OCI-LY3 (cell line): ENCODE measurements around the gene GBX2.

Experiments used
- H2AFZ ChIP-seq: fragments of 200-600, 300-600 bp; shearing (Covaris generic); 2 replicates; pipeline ENCODE4 v1.6.0; 2014; ENCODE audit warnings: antibody characterized with exemption, low read depth, low read length
- H3K27ac ChIP-seq: fragments of 200-600, 300-600 bp; sonication (generic); 2 replicates; pipeline ENCODE4 v1.5.1; 2014; ENCODE audit warnings: mild to moderate bottlenecking, low read length, moderate library complexity, mixed read lengths
- H3K27me3 ChIP-seq: fragments of 200-600, 300-600 bp; sonication (generic); 2 replicates; pipeline ENCODE4 v1.6.1; 2014; ENCODE audit warnings: low read depth, low read length, mixed read lengths
- H3K36me3 ChIP-seq: fragments of 200-600, 300-600 bp; sonication (generic); replicated peaks from 2 replicates; pipeline ENCODE3; 2014; ENCODE audit warnings: low read depth, low read length, mixed read lengths
- H3K4me1 ChIP-seq: fragments of 300-600, 200-600 bp; sonication (generic); 2 replicates; pipeline ENCODE4 v1.6.1; 2014; ENCODE audit warnings: low read length, mixed read lengths
- H3K4me2 ChIP-seq: fragments of 200-600, 300-600 bp; sonication (generic); 2 replicates; pipeline ENCODE4 v1.6.1; 2014; ENCODE audit warnings: low read length, mixed read lengths
- H3K4me3 ChIP-seq: fragments of 300-600, 200-600 bp; sonication (generic); 2 replicates; pipeline ENCODE4 v1.5.1; 2014; ENCODE audit warnings: antibody characterized with exemption, mild to moderate bottlenecking, low read length, moderate library complexity
- H3K79me2 ChIP-seq: fragments of 300-600, 200-600 bp; shearing (Covaris generic); 2 replicates; pipeline ENCODE4 v1.6.1; 2014; ENCODE audit warnings: mild to moderate bottlenecking, low read length, mixed read lengths
- H3K9ac ChIP-seq: fragments of 300-600, 200-600 bp; shearing (Covaris generic); 2 replicates; pipeline ENCODE4 v1.6.0; 2014; ENCODE audit warnings: mild to moderate bottlenecking, low read length, moderate library complexity
- H3K9me3 ChIP-seq: fragments of 200-600, 300-600 bp; shearing (Covaris generic); 2 replicates; pipeline ENCODE4 v1.6.1; 2014; ENCODE audit warnings: low read length, mixed read lengths; ENCODE audit not compliant: insufficient read depth
- H4K20me1 ChIP-seq: fragments of 200-600, 300-600 bp; sonication (generic); 2 replicates; pipeline ENCODE4 v1.6.1; 2016; ENCODE audit warnings: low read length, mixed read lengths; ENCODE audit not compliant: insufficient read depth
- EZH2phosphoT487 ChIP-seq: fragments of 200-600 bp; shearing (Covaris generic); IDR thresholded peaks from 2 replicates; pipeline ENCODE4 v1.6.1; 2018; ENCODE audit warnings: antibody characterized with exemption, mixed run types, low read depth
- TF ChIP-seq, protein P1 (sequence below): fragments of 200-600, 300-600 bp; sonication (generic); IDR thresholded peaks from 2 replicates; pipeline ENCODE4 v1.5.1; 2014; ENCODE audit warnings: antibody characterized with exemption, low read length, low read depth

The GBX2 gene

DNA sequence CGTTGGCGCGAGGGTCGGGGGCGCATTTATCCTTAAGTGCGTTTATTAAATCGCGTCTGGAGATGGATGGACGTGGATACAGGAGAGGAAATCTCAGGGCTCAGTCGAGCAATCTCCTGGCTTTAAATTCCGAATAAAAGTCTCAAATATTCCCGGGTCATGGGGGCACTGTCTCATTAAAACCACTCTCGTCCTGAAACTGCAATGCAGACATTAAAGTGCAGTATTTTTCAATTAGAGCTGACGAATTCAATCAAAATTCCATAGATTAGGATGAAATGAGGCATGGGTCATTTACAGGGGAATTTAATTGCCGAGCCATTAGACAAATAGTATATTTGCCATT is 10.7 kb upstream of the GBX2 start:
- no peak overlapping the region for H3K9ac ChIP-seq
- H2AFZ ChIP-seq, result no peak overlapping the region
- H3K36me3 ChIP-seq, result no peaks in the 10 kb centered on the region
- no peaks in the 10 kb centered on the region for H3K27me3 ChIP-seq
- H3K79me2 ChIP-seq, result no peaks in the 10 kb centered on the region
- no peaks in the 10 kb centered on the region for H3K9me3 ChIP-seq
- H3K4me3 ChIP-seq, result no peak overlapping the region
- no peak overlapping the region for H3K27ac ChIP-seq
- no peak for TF ChIP-seq EZH2phosphoT487
- TF ChIP-seq, protein P1, sequence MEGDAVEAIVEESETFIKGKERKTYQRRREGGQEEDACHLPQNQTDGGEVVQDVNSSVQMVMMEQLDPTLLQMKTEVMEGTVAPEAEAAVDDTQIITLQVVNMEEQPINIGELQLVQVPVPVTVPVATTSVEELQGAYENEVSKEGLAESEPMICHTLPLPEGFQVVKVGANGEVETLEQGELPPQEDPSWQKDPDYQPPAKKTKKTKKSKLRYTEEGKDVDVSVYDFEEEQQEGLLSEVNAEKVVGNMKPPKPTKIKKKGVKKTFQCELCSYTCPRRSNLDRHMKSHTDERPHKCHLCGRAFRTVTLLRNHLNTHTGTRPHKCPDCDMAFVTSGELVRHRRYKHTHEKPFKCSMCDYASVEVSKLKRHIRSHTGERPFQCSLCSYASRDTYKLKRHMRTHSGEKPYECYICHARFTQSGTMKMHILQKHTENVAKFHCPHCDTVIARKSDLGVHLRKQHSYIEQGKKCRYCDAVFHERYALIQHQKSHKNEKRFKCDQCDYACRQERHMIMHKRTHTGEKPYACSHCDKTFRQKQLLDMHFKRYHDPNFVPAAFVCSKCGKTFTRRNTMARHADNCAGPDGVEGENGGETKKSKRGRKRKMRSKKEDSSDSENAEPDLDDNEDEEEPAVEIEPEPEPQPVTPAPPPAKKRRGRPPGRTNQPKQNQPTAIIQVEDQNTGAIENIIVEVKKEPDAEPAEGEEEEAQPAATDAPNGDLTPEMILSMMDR, result no peak
- no peaks in the 10 kb centered on the region for H3K4me1 ChIP-seq
- H4K20me1 ChIP-seq, result no peaks in the 10 kb centered on the region
- H3K4me2 ChIP-seq, result no peak overlapping the region

DNA sequence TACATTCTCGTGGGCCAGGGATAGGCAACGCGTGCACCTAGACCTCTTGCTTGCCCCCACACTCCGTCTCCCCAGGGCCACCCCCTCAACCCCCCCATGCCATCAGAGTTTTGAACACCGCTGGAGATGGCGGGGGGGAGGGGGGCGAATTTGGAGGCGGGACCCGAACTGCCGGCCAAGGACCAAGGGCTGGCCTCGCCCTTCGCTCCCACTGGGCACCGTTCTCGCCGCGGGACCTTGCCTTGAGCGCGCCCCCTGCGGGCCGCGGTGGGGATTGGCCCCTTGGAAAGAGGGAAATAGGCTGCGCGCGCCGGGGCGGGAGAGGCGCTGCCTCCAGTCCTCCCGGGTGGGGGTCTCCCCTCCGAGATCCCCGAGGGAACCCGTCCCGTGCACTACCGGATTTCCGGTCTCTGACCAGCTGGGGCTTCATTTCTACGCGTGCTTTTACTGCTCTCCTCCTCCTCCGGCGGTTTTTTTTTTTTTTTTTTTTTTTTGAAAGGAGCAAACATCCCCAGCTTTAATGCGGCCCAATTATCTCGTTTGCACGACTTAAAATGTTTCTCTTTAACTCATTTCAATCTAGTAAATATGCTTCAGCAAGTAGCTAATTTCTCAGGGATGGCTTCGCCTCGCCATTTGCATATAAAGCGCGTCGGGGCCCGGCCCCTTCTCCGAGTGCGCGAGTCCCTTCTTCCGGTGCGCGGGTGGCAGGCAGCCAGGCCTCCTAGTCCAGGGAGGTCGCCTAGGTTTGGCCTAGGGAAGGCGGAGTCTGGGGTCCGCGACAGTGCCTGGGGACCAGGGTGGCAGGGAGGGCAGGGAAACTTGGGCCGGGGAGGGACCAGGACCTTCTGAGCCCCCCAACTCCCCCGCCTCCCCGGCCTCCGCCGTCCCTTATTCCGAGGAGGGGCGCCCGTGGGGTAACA is 10.0 kb upstream of the GBX2 start:
- H3K4me3 ChIP-seq, result no peak overlapping the region
- TF ChIP-seq, protein P1, result no peak
- TF ChIP-seq EZH2phosphoT487, result no peak
- no peak overlapping the region for H3K27ac ChIP-seq
- H3K79me2 ChIP-seq, result no peaks in the 10 kb centered on the region
- H3K27me3 ChIP-seq, result no peaks in the 10 kb centered on the region
- no peak overlapping the region for H2AFZ ChIP-seq
- H3K4me1 ChIP-seq, result no peaks in the 10 kb centered on the region
- no peak overlapping the region for H3K9ac ChIP-seq
- no peaks in the 10 kb centered on the region for H4K20me1 ChIP-seq
- no peaks in the 10 kb centered on the region for H3K9me3 ChIP-seq
- H3K4me2 ChIP-seq, result no peak overlapping the region
- no peaks in the 10 kb centered on the region for H3K36me3 ChIP-seq

DNA sequence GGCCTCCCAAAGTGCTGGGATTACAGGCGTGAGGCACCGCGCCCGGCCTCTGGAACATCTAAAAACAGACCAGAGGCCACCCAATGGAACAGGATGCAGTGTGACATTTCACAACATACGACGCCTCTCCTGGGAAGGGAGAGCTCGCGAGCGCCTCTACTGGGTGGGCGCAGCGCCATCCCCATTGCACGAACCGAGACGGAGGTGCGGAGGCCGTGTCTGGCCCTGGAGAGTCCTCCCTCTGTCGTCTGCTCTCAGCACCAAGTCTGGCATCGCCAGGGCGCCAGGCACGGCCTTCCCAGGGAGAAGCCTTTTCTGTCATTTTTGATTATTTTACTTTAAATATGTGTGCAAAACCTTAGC is 9.4 kb upstream of the GBX2 start:
- Histone ChIP-seq H4K20me1 (no peaks in the 10 kb centered on the region), H3K9me3 (no peaks in the 10 kb centered on the region), H2AFZ (no peak overlapping the region), H3K36me3 (no peaks in the 10 kb centered on the region), H3K27me3 (no peaks in the 10 kb centered on the region), H3K4me3 (no peak overlapping the region), H3K27ac (no peak overlapping the region), H3K4me2 (no peak overlapping the region), H3K79me2 (no peaks in the 10 kb centered on the region), H3K9ac (no peak overlapping the region), H3K4me1 (no peaks in the 10 kb centered on the region)
- TF ChIP-seq, protein P1, result no peak
- no peak for TF ChIP-seq EZH2phosphoT487

DNA sequence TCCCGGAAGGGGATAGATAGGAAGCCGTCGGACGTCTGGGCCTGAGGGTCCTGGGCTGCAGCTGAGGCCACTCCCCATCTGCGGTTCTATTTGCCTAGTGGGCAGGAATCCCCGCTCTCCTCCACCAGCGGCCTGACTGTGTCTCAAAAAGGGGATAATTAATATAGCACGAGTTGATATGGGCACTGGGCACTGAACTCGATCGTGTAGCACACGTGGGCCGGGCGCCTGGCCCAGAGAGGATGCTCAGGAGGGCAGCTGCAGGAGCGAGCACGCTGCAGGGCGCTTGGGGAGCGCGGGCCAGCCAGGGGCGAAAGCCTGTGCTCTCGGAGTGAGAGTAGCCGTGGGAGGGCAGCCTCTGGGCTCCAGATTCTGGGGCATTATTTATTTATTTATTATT is 8.8 kb upstream of the GBX2 start:
- H3K4me3 ChIP-seq, result no peak overlapping the region
- H3K4me2 ChIP-seq, result no peak overlapping the region
- no peaks in the 10 kb centered on the region for H4K20me1 ChIP-seq
- no peaks in the 10 kb centered on the region for H3K36me3 ChIP-seq
- H2AFZ ChIP-seq, result no peak overlapping the region
- H3K4me1 ChIP-seq, result no peaks in the 10 kb centered on the region
- no peak overlapping the region for H3K27ac ChIP-seq
- no peak for TF ChIP-seq EZH2phosphoT487
- TF ChIP-seq, protein P1, result no peak
- H3K9ac ChIP-seq, result no peak overlapping the region
- no peaks in the 10 kb centered on the region for H3K27me3 ChIP-seq
- H3K79me2 ChIP-seq, result no peaks in the 10 kb centered on the region
- H3K9me3 ChIP-seq, result no peaks in the 10 kb centered on the region
